Left renal cortex interstitium (tissue), 4 donors: ENCODE measurements around the gene ZNF511. TPM values are rescaled to one million over a fixed set of nuclear protein-coding genes. Genes with fewer than 3 reads are reported as not detected.
A peak's percentile ranks its signal among the peaks of the same experiment; 100 is the strongest.

Experiments
- DNase-seq, 4 donors: peaks; one replicate each; pipeline ENCODE4 v3.0.0-alpha.2; 2013; ENCODE audit warnings: low read depth in 4 of 4, low spot score in 2 of 4, missing footprints in 1 of 4
- polyA plus RNA-seq, 4 donors: library from polyadenylated mRNA; unstranded; fragments of 120-200 nt; gene quantifications; one replicate each; pipeline ENCODE4 v1.2.1, GENCODE V29; 2013; ENCODE audit not compliant: insufficient read length in 4 of 4

ZNF511 gene
- polyA plus RNA-seq, 4 donors = 32.0 to 53.7 (median 38.7) TPM

- DNase-seq = no peak
These were observed 19.0 kb upstream of the ZNF511 start for GRCh38 chr10:133289761-133290160.

DNA sequence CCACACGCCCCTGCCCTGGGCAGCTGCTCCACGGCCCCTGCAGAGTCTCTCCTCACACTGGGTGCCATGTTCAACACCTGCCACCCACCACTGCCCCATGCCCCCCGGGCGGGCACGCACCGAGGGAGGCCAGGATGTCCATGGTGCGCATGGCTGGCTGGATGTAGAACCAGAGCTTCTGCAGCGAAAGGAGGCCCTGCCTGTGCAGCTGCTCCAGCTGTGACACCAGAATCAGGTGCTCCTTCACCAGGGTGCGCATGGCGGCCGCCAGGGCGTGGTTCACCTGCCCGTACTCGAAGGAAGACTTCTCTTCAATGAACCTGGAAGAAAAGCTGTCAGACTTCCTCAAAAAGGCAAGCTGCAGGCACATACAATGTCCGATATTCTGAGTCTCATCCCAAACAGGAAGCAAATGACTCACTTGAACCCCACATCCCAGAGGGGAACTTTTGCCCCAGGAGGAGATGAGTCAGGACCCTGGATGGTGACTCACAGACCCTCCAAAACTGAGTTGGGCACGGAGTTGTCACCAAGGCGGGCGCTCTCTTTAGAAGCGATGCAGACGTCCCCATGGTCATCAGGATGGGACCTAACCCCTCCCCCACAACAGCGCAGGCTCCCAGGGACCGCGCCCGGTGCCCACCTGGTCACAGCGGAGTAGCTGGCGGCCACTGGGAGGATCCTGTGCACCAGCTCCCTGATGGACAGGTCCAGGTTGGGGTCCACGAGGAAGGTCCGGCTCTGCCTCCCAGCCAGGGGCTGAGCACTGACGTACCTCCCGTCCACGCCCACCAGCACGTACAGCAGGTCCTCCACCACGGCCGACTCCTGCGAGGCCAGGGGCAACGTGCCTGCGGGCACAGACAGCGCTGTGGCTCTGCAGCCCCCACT, 15.6 kb upstream of the ZNF511 start:
- DNase-seq = no peak

DNA sequence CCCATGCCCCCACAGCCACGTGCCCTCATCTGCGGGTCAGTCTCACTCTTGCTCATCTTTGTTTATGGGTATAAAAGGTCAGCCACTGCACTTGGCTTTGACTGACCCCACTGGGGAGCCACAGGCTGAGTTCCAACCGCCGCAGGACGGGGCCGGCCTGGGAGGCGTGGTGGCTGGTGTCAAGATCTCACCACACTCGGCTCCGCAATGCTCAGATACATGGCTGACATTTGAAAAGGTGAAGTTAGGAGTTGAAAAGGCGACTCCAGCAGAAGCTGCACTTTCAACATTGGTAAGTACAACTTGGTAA, 14.9 kb upstream of the ZNF511 start:
- no peak for DNase-seq

GRCh38 chr10:133294189-133294588, 14.5 kb upstream of the ZNF511 start:
- DNase-seq = no peak

GRCh38 chr10:133295426-133296320, 13.0 kb upstream of the ZNF511 start:
- DNase-seq = no peak

DNA sequence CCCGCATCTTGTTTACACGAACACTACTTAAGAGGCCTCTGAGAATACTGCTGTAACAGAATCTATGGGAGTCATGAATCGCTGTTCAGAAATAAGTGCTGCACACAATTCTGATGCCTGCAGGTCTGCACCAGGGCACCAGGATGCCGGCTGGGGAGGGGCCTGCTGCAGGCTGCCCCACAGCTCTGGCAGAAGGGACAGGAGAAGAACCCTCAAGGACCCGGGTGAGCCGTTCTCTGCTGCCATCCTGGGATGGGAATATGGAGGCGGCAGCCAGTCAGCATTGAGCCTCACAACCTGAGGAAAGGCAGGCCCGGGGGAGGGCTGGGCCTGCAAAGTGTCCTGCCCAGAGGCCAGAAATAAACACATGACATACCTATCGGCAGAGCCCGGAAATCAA, 11.2 kb upstream of the ZNF511 start:
- no peak for DNase-seq

- DNase-seq = no peak
These were observed 10.2 kb upstream of the ZNF511 start for GRCh38 chr10:133298466-133298865.

DNA sequence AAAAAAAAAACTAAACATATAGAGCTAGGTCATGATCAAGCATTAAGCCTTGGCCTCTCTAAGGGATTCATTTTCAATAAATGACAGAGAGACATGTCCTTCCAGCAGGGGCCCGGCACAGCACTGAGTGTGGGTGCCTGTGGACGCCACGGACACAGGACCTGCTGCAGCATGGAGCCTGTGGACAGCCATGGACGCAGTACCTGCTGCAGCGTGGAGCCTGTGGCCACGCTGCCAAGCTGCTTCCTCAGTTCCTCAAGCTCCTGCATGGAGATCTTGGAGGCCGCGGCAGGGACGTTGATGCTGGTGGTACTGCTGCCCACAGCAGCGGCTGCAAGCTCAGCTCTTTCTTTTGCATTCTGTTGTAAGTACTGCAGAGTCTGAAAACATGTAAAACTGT, 9.5 kb upstream of the ZNF511 start:
- DNase-seq = no peak

DNA sequence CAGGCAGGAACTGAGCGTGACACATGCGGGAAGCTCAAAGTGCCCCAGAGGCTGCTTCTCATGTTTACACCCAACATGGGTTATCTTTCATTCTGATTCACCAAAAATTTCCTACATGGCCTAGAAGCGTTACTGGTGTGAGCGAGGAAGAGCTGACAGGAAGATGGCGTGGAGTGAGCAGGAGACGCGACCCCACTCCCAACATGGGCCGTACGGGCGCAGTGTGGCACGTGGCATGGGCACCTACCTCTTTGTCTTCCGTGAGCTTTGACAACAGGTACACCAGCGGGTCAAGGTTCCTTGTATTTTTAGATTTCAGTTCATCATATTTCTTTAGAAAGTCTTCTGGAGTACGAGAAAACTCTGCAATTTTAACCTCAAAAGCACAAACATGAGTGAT, 9.0 kb upstream of the ZNF511 start:
- no peak for DNase-seq

DNA sequence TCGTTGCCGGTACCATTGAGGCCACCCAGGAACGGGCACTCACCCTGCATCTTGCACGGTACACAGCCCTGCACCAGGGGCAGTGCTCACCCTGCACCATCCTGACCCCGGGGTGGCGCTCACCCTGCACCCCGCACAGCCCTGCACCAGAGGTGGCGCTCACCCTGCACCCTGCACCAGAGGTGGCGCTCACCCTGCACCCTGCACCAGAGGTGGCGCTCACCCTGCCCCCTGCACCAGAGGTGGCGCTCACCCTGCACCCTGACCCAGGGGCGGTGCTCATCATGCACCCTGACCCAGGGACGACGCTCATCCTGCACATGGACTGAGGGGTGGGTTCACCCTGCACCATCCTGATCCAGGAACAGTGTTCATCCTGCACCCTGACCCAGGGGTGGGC, 6.5 kb upstream of the ZNF511 start:
- DNase-seq = no peak

DNA sequence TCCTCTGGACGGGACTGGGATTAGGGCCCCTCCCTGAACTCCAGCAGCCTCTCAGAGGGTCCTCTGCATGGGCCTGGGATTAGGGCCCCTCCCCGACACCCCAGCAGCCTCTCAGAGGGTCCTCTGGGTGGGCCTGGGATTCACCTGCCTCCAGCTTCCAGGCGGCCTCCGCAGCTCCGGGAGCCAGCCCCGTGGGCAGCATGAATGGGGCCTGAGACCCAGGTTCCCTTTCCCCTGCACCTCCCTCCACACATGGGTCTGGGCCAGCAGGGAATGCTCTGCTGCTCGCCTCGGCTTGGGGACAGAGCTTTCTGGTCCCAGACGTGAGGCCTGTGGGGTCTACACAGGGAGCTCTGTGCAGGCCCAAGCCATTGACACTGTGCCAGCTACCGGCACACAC, 5.5 kb upstream of the ZNF511 start:
- DNase-seq = no peak

GRCh38 chr10:133306097-133306476, 2.6 kb upstream of the ZNF511 start:
- DNase-seq = no peak

DNA sequence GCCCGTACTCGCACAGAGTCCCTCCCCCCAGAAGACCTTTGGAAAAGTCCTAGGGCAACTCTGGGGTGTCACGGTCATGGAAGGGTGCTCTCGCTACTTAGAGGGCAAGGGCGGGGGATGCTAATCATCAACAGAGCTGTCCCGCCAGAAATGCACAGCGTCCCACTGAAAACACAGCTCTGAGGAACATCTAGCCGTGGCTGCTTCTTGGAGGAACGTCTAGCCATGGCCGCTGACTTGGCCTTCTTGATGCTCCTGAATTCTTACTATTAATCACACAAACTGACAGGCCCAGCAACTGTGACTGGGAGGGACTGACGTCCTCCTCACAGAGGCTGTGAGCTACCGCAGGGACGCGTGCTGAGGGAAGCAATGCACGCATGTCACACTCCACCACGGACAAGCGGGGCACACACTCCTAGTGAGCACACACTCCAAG, 1.8 kb upstream of the ZNF511 start:
- DNase-seq = no peak

- DNase-seq = peak in 1 of 4 donors; percentile 74
These were observed 816 bp upstream of the ZNF511 start for GRCh38 chr10:133307776-133308420.

- peak in 2 of 4 donors; percentile 70 to 78 for DNase-seq
These were observed 496 bp downstream of the ZNF511 start for GRCh38 chr10:133309100-133309719.

GRCh38 chr10:133309720-133310398, 1.1 kb downstream of the ZNF511 start:
- DNase-seq = no peak

DNA sequence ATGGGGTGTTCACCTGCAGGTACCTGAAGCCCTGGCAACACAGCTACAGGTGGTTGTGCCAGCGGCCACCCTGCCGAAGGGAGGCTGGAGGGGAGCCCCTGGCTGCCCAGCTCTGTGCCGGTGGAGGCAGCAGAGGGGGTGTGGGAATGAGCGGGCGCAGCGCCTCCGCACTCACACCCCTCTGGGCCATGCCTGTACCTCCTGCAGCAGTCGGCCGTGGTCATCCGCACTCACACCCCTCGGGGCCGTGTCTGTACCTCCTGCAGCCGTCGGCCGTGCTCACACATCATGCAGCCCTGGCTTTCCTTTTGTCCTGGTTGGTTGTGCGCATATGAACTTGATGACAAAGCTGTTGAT, 1.7 kb downstream of the ZNF511 start:
- no peak for DNase-seq

DNA sequence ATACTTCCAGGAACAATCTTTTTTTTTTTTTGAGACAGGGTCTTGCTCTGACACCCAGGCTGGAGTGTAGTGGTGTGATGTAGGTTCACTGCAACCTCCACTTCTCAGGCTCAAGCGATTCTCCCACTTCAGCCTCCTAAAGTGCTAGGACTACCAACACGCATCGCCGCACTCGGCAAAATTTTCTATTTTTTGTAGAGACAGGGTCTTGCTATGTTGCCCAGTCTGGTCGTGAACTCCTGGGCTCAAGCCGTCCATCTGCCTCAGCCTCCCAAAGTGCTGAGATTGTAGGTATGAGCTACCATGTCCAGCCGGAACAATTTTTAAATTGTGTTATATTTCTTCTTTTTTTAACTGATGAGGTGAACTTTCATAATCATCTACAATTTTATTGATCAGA, 2.1 kb downstream of the ZNF511 start:
- DNase-seq = no peak

- no peak for DNase-seq
These were observed 2.9 kb downstream of the ZNF511 start for GRCh38 chr10:133311570-133311969.

- no peak for DNase-seq
These were observed 3.5 kb downstream of the ZNF511 start for GRCh38 chr10:133312016-133312768.
